GM19351 (cell line): ENCODE results near the gene UBN1.
"Not testable (repeated sequence)": the region's sequence is repeated elsewhere in the genome, so short reads cannot be mapped to it uniquely, and the experiment has no call there.

Source experiments
- ATAC-seq: cut with Tn5 transposase; IDR thresholded peaks from one replicate; pipeline ENCODE4 v1.9.1; 2021; ENCODE audit warnings: mild to moderate bottlenecking, moderate library complexity; ENCODE audit not compliant: unreplicated experiment

UBN1 gene

GRCh38 chr16:4884972-4885874 is 37.9 kb downstream of the UBN1 start:
- ATAC-seq = no peak

DNA sequence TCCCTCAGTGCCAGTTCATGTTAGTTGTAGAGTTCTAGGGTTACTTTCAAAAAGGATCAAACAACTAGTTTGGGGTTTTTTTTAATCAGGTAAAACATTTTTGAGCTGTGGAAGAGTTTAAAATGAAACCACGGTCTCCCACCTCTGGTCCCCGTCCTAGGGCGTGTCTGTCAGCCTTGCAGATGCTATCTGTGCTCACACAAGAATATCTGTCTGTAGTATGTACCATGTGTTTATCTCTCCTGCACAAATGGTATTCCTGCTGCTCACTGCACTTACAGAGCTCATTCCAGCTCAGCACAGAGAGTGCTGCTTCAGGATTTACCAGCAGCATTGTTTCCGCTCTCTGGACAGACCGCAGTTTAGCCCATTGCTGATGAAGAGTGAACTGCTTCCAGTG is 38.9 kb downstream of the UBN1 start:
- ATAC-seq = no peak

DNA sequence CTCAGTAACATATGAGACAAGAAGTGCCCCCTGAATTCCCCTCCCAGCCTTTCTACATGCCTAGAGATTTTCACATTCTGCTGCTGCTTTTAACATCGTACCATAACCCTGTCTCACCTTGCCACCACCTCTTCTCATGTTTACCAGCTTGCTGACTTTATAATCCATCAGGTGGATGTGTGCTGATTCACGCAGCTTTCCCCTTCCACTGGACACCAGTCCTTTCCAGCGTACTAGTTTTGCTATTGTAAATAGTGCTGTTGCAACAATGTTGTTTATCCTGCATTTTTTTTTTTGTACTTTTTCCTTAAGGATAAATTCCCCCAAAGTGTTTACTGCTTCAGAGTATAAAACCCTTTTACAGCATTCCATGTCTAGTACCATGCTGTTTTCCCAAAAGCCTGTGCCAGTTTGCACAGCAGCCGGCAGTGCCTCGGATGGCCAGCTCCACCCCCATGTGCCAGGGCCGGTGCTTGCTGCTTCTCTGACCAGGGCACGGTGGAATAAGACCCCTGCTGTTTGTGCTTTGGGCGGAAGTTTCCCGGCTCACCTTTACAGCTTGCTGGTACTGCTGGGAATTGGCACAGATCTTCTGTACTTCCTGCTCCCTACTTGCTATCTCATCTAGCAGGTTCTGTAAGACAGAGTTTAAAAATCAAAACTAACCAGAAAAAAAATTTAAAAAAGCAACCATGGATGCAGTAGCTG is 41.3 kb downstream of the UBN1 start:
- ATAC-seq = no peak

DNA sequence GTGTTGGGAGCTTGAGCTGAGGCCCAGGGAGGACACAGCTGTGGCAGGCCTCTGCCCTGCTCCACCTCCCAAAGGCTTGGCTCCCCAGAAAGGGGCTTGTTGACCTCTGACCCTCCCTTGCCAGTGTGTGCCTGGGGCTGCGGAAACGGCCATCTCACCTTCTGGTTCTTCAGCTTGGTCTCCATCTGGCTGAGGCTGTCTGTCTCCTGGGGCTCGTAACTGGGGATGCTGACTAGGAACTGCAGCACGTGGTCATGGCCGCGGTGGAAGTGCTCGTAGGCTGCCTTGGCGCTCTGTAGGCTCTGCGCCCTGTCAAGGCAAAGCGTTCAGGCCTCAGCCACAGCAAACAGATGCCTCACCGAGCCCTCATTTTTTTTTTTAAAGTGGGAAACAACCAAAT is 42.7 kb downstream of the UBN1 start:
- no peak for ATAC-seq

DNA sequence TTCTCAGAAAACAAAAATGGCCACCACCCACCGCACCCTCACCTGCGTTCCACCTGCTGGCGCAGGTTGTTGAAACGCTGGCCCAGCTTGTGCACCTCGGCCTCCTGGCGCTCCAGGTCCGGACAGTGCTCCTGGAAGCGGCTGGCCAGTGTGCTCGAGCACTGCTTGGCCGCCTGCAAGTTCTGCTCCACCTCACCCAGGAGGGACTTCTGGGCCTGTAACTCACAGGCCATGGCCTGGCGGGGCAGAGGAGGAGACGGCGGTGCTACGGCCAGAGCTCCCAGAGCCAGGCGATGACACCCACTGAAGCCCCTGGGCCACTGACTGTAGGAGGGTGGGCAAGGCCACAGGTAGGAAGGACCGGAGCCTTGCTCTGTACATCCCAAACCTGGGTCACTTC is 43.4 kb downstream of the UBN1 start:
- no peak for ATAC-seq

DNA sequence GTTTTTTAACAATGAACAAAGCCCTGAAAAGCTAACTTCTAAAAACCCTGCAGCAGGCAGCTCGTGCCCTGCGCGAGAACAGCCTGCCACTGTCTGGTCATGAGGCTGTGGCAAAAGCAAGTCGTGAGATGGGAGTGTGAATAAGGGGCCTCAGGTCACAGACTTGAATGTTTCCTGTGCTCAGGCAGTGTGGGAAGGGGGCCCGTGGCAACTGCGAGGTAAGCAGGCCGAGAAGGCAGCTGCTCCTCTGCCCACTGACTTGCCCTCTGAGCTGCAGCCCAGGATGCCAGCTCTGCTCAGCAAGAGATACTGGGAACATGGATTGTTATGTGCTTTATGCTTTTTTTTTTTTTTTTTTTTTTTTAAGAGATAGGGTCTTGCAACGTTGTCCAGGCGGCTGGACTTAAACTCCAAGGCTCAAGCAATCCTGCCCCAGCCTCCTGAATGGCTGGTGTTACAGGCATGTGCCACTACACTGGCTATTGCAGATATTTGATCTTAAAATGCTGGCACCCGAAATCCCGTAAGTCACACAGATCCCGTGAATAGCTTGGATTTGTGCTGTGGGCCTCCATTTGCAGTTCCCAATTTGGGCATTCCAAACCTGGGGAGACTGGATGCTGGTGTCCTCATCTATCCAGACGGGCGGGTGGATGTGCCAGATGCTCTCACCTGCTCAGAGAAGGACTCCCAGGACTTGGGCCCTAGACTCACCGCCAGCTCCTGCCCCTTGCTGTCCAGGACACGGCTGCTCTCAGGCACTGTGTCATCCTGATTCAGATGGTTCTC is 44.0 kb downstream of the UBN1 start:
- ATAC-seq = no peak

- no peak for ATAC-seq
Observed at GRCh38 chr16:4891886-4892216, 44.6 kb downstream of the UBN1 start.

DNA sequence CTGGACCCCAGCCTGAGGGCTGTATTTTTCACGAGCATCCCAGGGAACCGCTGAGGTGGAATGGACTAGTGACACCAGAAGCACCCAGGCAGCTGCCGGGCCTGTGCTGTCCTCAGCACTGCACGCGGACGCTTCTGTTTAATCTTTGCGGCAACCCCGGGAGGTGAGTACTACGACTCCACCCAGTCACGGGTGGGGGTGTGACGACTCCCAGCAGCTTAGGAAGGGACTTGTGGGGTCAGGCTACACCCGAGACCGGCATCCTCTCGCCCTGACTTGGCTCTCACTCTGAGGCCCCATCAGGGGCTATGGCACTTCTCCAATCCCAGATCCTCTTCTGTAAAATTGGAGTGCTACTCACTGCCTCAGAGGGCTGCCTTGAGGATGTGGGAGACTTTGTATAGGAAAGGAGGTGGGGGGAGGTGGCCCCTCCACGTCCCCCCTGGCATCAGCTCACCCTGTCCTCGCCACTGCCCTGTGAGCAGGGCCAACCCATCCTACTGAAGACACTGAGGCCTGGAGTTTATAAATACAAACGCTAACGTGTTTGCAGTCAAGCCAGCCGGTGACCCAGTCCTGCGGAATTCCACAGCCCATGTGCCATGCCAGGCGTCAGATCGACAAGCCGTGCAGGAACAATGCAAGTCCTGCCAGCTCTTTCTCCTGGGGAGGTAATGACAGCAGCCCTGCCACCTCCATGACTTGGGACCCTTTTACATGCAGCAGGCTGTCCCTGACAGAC is 45.3 kb downstream of the UBN1 start:
- no peak for ATAC-seq

DNA sequence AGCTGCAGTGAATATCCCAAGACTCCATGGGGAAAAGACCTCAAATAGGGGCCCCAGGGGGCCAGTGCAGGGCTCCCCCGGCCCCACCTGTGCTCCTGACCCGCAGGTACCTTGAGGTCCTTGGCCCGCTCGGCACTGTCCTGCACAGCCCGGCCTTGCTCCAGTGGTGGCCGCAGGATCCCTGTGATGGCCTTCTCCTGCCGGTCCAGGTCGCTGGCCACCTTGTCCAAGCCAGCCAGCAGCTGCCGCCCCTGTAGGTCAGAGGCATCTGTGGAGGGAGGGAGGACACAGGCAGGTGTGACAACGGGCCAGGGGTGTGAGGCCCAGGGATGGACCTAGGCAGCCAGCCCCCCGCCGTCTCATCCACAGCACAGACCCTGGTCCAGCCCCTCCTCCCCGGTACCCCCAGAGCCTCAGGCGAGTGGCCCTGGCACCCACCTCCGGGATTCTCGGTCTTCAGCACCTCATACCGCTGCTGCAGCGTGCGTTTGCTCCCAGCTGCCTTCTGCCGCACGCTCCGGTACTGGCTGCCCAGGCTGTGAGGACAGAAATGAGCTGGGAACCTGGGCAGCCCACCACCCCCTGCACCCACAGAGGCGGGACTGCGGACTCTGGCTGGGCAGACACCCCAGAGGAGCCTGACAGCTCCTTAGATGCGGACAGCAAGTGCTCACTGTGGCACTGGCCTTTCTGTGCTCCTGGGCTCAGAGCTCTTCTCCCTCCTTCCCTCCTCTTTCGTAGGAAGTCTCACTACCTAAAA is 46.0 kb downstream of the UBN1 start:
- ATAC-seq = no peak

DNA sequence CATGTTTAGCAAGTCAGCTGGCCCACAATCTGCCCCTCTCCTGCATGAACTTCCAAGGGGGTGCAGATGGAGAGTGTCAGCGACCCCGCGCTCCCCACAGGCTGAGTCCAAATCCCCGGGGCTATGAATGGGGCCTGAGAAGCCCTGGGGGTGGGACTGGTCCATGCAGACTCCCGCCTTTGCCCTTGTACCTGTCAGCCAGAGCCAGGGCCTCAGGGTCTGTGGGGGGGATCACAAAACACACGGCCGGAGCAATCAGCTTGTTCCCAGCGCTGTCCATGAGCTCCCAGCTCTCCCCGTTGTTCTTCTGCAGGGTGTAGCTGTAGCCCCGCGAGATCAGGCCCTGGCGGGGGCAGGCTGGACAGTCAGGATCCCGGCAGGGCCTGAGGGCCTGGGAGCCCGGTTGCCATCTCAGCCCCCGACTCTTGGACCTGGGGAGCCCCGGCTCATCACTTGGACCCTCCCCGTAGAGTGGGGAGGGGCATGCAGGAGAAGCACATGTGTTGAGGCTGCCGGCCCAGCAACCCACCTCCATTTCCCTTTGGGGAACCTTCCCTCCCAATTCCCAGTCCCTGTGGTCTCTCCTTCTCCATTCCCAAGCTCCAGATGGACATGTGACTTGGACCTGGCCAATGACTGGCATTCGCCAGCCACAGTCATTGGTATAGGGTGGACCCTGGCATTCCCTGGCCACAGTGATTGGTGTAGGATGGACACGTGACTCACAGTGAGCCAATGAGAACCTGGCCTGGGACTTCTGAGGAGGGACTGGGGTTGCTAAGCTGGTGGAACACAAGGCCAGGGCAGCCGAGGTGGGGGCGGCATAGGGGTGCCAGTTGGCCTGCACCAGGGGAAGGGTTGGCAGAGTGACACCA is 47.2 kb downstream of the UBN1 start:
- ATAC-seq = no peak

GRCh38 chr16:4895366-4895765 is 48.1 kb downstream of the UBN1 start:
- no peak for ATAC-seq

DNA sequence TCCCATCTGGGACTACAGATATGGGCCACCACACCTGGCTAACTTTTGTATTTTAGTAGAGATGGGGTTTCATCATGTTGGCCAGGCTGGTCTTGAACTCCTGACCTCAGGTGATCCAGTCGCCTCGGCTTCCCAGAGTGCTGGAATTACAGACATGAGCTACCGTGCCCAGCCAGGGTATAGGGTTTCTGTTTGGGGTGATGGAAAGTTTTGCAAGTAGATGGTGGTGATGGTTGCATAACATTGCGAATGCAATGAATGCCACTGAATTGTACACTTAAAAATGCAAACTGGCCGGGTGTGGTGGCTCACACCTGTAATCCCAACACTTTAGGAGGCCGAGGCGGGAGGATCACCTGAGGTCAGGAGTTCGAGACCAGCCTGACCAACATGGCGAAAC is 49.5 kb downstream of the UBN1 start:
- not testable (repeated sequence) for ATAC-seq

DNA sequence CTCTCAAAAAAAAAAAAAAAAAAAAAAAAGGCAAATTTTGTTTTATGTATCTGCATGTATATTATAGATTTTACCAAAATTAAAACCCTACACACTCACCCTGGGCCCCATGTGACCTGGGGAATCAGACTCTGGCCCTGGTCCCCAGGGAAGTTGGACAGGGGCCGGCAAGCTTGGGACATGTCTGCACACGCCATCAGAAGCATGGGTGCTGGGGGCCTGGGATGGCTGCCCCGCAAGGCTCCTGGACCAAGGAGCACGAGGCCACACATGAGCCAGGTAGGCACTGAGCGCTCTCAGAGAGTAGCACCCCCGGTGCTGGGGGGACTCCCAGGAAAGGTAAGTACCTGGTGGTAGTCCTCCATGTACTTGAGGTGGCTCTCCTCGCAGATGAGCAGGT is 50.0 kb downstream of the UBN1 start:
- ATAC-seq = no peak

- ATAC-seq = no peak
Observed at GRCh38 chr16:4898811-4899473, 51.7 kb downstream of the UBN1 start.

- no peak for ATAC-seq
Observed at GRCh38 chr16:4899474-4899846, 52.2 kb downstream of the UBN1 start.

DNA sequence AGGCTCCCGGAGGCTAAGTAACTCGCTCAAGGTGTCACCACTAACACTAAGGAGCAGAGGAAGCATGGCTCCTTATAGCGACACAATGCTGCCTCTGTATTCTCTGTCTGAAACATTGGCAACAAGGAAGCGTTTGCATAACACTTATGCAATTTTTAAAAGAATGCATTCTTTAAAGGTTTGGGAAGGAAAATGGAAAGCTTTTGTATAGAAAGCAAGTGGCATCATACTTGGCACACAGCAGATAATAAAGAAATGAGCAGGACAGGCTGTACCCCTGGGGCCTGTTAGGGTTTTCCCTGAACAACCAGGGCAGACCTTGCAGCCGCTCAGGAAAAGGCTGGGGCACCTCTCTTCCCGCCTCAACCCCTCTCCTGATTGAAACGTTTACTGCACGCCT is 52.8 kb downstream of the UBN1 start:
- ATAC-seq = no peak

GRCh38 chr16:4900750-4901149 is 53.5 kb downstream of the UBN1 start:
- no peak for ATAC-seq

- no peak for ATAC-seq
Observed at GRCh38 chr16:4902038-4902437, 54.8 kb downstream of the UBN1 start.
